AG04450 (cell line): ENCODE results near the gene ERAL1. TPM values are rescaled to one million over a fixed set of nuclear protein-coding genes. Genes with fewer than 3 reads are reported as not detected.

ENCODE experiments used
- CTCF ChIA-PET: fragments of 300-600, 350-600 bp; formaldehyde crosslinking; extraction: SDS; loops from one replicate; lab custom pipeline; 2022; ENCODE audit warnings: antibody characterized with exemption, inconsistent platforms; lab: Charles Lee
- POLR2A ChIA-PET: fragments of 350-600 bp; formaldehyde crosslinking; extraction: SDS; loops from one replicate; lab custom pipeline; 2021; ENCODE audit warnings: antibody characterized with exemption, inconsistent platforms; lab: Yijun Ruan, JAX
- DNase-seq: peaks from one replicate; pipeline ENCODE4 v3.0.0-alpha.2; 2011; ENCODE audit warnings: low read depth, low spot score
- H3K27ac ChIP-seq: one replicate; pipeline ENCODE4 v1.5.1; 2012; ENCODE audit warnings: low read depth, low read length, control low read depth
- H3K27me3 ChIP-seq: one replicate; pipeline ENCODE4 v1.6.0; 2012; ENCODE audit warnings: low read length; ENCODE audit not compliant: control insufficient read depth, insufficient read depth
- H3K4me3 ChIP-seq: 2 replicates; pipeline ENCODE4 v1.5.1; 2011; ENCODE audit warnings: mild to moderate bottlenecking, low read depth, low read length, control low read depth
- H3K9me3 ChIP-seq: 2 replicates; pipeline ENCODE4 v1.5.1; 2012; ENCODE audit warnings: low read length; ENCODE audit not compliant: control insufficient read depth, insufficient read depth
- polyA plus RNA-seq: library from polyadenylated mRNA; depleted of rRNA; stranded (reverse); fragments of >200 nt; gene quantifications from 2 replicates; pipeline ENCODE4 v1.2.3, GENCODE V29; 2011
- TF ChIP-seq, protein P1 (sequence below): IDR thresholded peaks from 2 replicates; pipeline ENCODE4 v1.5.1; 2011; ENCODE audit warnings: low read depth, low read length, control low read depth, inconsistent platforms

The ERAL1 gene
- polyA plus RNA-seq, 1 experiment: 45.7 TPM

- CTCF ChIA-PET: interaction anchor here (1.9 kb wide), 1 partner anchor 118 kb away, joined by 8 read pairs; no protein-coding TSS in a partner anchor
- H3K4me3 ChIP-seq: no peak overlapping the region
- POLR2A ChIA-PET: no interaction called here
- no peaks in the 10 kb centered on the region for H3K27me3 ChIP-seq
- H3K9me3 ChIP-seq: no peaks in the 10 kb centered on the region
- DNase-seq: no peak
- H3K27ac ChIP-seq: no peak overlapping the region
- TF ChIP-seq, protein P1, sequence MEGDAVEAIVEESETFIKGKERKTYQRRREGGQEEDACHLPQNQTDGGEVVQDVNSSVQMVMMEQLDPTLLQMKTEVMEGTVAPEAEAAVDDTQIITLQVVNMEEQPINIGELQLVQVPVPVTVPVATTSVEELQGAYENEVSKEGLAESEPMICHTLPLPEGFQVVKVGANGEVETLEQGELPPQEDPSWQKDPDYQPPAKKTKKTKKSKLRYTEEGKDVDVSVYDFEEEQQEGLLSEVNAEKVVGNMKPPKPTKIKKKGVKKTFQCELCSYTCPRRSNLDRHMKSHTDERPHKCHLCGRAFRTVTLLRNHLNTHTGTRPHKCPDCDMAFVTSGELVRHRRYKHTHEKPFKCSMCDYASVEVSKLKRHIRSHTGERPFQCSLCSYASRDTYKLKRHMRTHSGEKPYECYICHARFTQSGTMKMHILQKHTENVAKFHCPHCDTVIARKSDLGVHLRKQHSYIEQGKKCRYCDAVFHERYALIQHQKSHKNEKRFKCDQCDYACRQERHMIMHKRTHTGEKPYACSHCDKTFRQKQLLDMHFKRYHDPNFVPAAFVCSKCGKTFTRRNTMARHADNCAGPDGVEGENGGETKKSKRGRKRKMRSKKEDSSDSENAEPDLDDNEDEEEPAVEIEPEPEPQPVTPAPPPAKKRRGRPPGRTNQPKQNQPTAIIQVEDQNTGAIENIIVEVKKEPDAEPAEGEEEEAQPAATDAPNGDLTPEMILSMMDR: no peak
Measured at GRCh38 chr17:28881533-28882056, 26.8 kb downstream of the ERAL1 start.

- no peaks in the 10 kb centered on the region for H3K9me3 ChIP-seq
- TF ChIP-seq, protein P1: no peak
- DNase-seq: no peak
- H3K27ac ChIP-seq: peak overlapping the region; percentile 0
- ChIA-PET POLR2A (interaction anchor here (1.0 kb wide), 1 partner anchor 119 kb away, joined by 3 read pairs; no protein-coding TSS in a partner anchor), CTCF (interaction anchor here (1.9 kb wide), 1 partner anchor 119 kb away, joined by 8 read pairs; no protein-coding TSS in a partner anchor)
- H3K4me3 ChIP-seq: no peak overlapping the region
- H3K27me3 ChIP-seq: no peaks in the 10 kb centered on the region
Measured at GRCh38 chr17:28882154-28882895, 27.5 kb downstream of the ERAL1 start.

GRCh38 chr17:28883967-28884702, 29.3 kb downstream of the ERAL1 start:
- Histone ChIP-seq H3K4me3 (no peak overlapping the region), H3K27me3 (no peaks in the 10 kb centered on the region), H3K27ac (no peak overlapping the region), H3K9me3 (no peaks in the 10 kb centered on the region)
- ChIA-PET CTCF (no interaction called here), POLR2A (no interaction called here)
- no peak for DNase-seq
- TF ChIP-seq, protein P1: no peak

DNA sequence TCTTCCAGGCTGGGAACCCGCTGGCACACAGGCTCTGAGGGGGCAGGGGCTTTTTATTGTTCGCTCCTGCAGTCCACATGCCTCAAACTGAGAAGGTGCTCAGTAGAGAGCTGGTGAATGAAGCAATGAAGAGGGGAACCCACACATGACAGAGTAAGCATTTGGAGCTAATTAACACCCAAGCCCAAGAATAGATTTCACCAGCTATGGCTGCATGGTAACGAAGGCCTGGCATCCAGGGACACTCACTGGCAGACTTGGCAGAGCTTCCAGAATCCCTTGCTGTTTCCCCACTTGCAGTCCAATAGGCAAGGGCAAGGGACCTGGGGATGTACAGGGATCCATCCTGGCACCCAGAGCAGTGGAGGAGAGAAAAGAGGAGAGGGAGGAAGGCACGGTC, 30.5 kb downstream of the ERAL1 start:
- TF ChIP-seq, protein P1: no peak
- ChIA-PET CTCF (interaction anchor here (1.6 kb wide), 1 partner anchor 122 kb away, joined by 4 read pairs; no protein-coding TSS in a partner anchor), POLR2A (interaction anchor here (0.6 kb wide), 1 partner anchor 42 kb away, joined by 4 read pairs; no protein-coding TSS in a partner anchor)
- no peak for DNase-seq
- Histone ChIP-seq H3K4me3 (no peak overlapping the region), H3K27ac (no peak overlapping the region), H3K9me3 (no peaks in the 10 kb centered on the region), H3K27me3 (no peaks in the 10 kb centered on the region)
